Stimulated activated naive CD8-positive, alpha-beta T cell treated with anti-CD3 and anti-CD28 coated beads, Interleukin-15, amount 100 ng/mL, for 72 hours (primary cell): Measurements from ENCODE around the gene GALNT2.

Source experiments
- ATAC-seq: fragments of 150-1000 bp; cut with Tn5 transposase; 2 replicates; pipeline ENCODE4 v1.10.0; 2021; ENCODE audit warnings: mild to moderate bottlenecking, moderate library complexity
- DNase-seq, 2 donors: peaks; one replicate each; pipeline ENCODE4 v3.0.0; 2021 to 2022
- H3K27ac Mint-ChIP-seq, 2 donors: one replicate each; pipeline ENCODE4 v1.8.0; 2022; ENCODE audit warnings: mild to moderate bottlenecking in 2 of 2, mixed read lengths in 2 of 2, moderate library complexity in 2 of 2
- H3K27me3 Mint-ChIP-seq: one replicate; pipeline ENCODE4 v1.8.0; 2022; ENCODE audit warnings: mixed read lengths
- H3K4me1 Mint-ChIP-seq: one replicate; pipeline ENCODE4 v1.8.0; 2022; ENCODE audit warnings: mild to moderate bottlenecking, mixed read lengths
- H3K4me3 Mint-ChIP-seq, 2 donors: one replicate each; pipeline ENCODE4 v1.8.0; 2022; ENCODE audit warnings: mild to moderate bottlenecking in 2 of 2, mixed read lengths in 2 of 2, moderate library complexity in 1 of 2
- H3K9me3 Mint-ChIP-seq, 2 donors: one replicate each; pipeline ENCODE4 v1.8.0; 2022; ENCODE audit warnings: mixed read lengths in 2 of 2

Gene GALNT2

GRCh38 chr1:230105754-230106625 is 39.0 kb downstream of the GALNT2 start:
- Mint-ChIP-seq H3K27ac (peak overlapping the region; percentile 71 to 85), H3K9me3 (no peaks in the 10 kb centered on the region), H3K4me3 (peak overlapping the region; percentile 79 to 81), H3K4me1 (peaks cover 100% of the 10 kb centered on the region), H3K27me3 (no peaks in the 10 kb centered on the region)
- ATAC-seq: peak; percentile 7
- DNase-seq: peak in 1 of 2 donors; percentile 31

- Mint-ChIP-seq H3K9me3 (no peaks in the 10 kb centered on the region), H3K4me3 (peak overlapping the region in 1 of 2 donors; percentile 19), H3K27me3 (no peaks in the 10 kb centered on the region), H3K27ac (peak overlapping the region in 1 of 2 donors; percentile 75), H3K4me1 (peaks cover 98% of the 10 kb centered on the region)
- ATAC-seq (no peak), DNase-seq (no peak)
These were observed 40.9 kb downstream of the GALNT2 start for GRCh38 chr1:230107941-230108340.

- peak overlapping the region; percentile 35 to 61 for H3K27ac Mint-ChIP-seq
- no peaks in the 10 kb centered on the region for H3K9me3 Mint-ChIP-seq
- H3K27me3 Mint-ChIP-seq: no peaks in the 10 kb centered on the region
- no peak for ATAC-seq
- peaks cover 98% of the 10 kb centered on the region for H3K4me1 Mint-ChIP-seq
- peak overlapping the region in 1 of 2 donors; percentile 12 for H3K4me3 Mint-ChIP-seq
- no peak for DNase-seq
These were observed 41.5 kb downstream of the GALNT2 start for GRCh38 chr1:230108580-230108979.

GRCh38 chr1:230109066-230109465 is 42.0 kb downstream of the GALNT2 start:
- Mint-ChIP-seq H3K4me3 (peak overlapping the region; percentile 65 to 69), H3K4me1 (peaks cover 94% of the 10 kb centered on the region), H3K9me3 (no peaks in the 10 kb centered on the region), H3K27ac (peak overlapping the region; percentile 64 to 89), H3K27me3 (no peaks in the 10 kb centered on the region)
- ATAC-seq: no peak
- DNase-seq: no peak

GRCh38 chr1:230109895-230110667 is 43.0 kb downstream of the GALNT2 start:
- peaks cover 90% of the 10 kb centered on the region for H3K4me1 Mint-ChIP-seq
- no peaks in the 10 kb centered on the region for H3K27me3 Mint-ChIP-seq
- H3K27ac Mint-ChIP-seq: peak overlapping the region; percentile 64 to 91
- ATAC-seq (peak; percentile 93), DNase-seq (peak; percentile 80 to 93)
- H3K9me3 Mint-ChIP-seq: no peaks in the 10 kb centered on the region
- peak overlapping the region; percentile 65 to 69 for H3K4me3 Mint-ChIP-seq

- ATAC-seq (no peak), DNase-seq (no peak)
- Mint-ChIP-seq H3K9me3 (no peaks in the 10 kb centered on the region), H3K27ac (no peak overlapping the region), H3K27me3 (no peaks in the 10 kb centered on the region), H3K4me1 (peaks cover 85% of the 10 kb centered on the region), H3K4me3 (no peak overlapping the region)
These were observed 43.9 kb downstream of the GALNT2 start for GRCh38 chr1:230110971-230111370.

- Mint-ChIP-seq H3K4me3 (no peak overlapping the region), H3K27ac (peak overlapping the region; percentile 55 to 65), H3K9me3 (no peaks in the 10 kb centered on the region), H3K4me1 (peaks cover 84% of the 10 kb centered on the region), H3K27me3 (no peaks in the 10 kb centered on the region)
- DNase-seq (no peak), ATAC-seq (no peak)
These were observed 45.2 kb downstream of the GALNT2 start for GRCh38 chr1:230112131-230112701.

- H3K27ac Mint-ChIP-seq: no peak overlapping the region
- DNase-seq (no peak), ATAC-seq (no peak)
- H3K27me3 Mint-ChIP-seq: no peaks in the 10 kb centered on the region
- H3K9me3 Mint-ChIP-seq: no peaks in the 10 kb centered on the region
- H3K4me1 Mint-ChIP-seq: peaks cover 84% of the 10 kb centered on the region
- no peak overlapping the region for H3K4me3 Mint-ChIP-seq
These were observed 45.7 kb downstream of the GALNT2 start for GRCh38 chr1:230112782-230113181.

- no peak overlapping the region for H3K27ac Mint-ChIP-seq
- no peak overlapping the region for H3K4me3 Mint-ChIP-seq
- peaks cover 84% of the 10 kb centered on the region for H3K4me1 Mint-ChIP-seq
- ATAC-seq (no peak), DNase-seq (no peak)
- H3K9me3 Mint-ChIP-seq: no peaks in the 10 kb centered on the region
- H3K27me3 Mint-ChIP-seq: no peaks in the 10 kb centered on the region
These were observed 46.2 kb downstream of the GALNT2 start for GRCh38 chr1:230113235-230113592.

GRCh38 chr1:230113593-230114236 is 46.7 kb downstream of the GALNT2 start:
- Mint-ChIP-seq H3K9me3 (no peaks in the 10 kb centered on the region), H3K4me1 (peaks cover 84% of the 10 kb centered on the region), H3K27ac (no peak overlapping the region), H3K27me3 (no peaks in the 10 kb centered on the region), H3K4me3 (no peak overlapping the region)
- DNase-seq (no peak), ATAC-seq (no peak)

- no peaks in the 10 kb centered on the region for H3K9me3 Mint-ChIP-seq
- H3K27me3 Mint-ChIP-seq: no peaks in the 10 kb centered on the region
- DNase-seq (no peak), ATAC-seq (no peak)
- H3K4me1 Mint-ChIP-seq: peaks cover 83% of the 10 kb centered on the region
- H3K27ac Mint-ChIP-seq: no peak overlapping the region
- no peak overlapping the region for H3K4me3 Mint-ChIP-seq
These were observed 47.2 kb downstream of the GALNT2 start for GRCh38 chr1:230114237-230114651.

GRCh38 chr1:230117694-230118093 is 50.7 kb downstream of the GALNT2 start:
- ATAC-seq: no peak

GRCh38 chr1:230119340-230119739 is 52.3 kb downstream of the GALNT2 start:
- no peaks in the 10 kb centered on the region for H3K9me3 Mint-ChIP-seq
- DNase-seq (no peak), ATAC-seq (no peak)
- peaks cover 86% of the 10 kb centered on the region for H3K4me1 Mint-ChIP-seq
- no peak overlapping the region for H3K4me3 Mint-ChIP-seq
- H3K27me3 Mint-ChIP-seq: no peaks in the 10 kb centered on the region
- H3K27ac Mint-ChIP-seq: no peak overlapping the region

More at GRCh38 chr1:230117694-230118093, 50.7 kb downstream of the GALNT2 start:
- peaks cover 82% of the 10 kb centered on the region for H3K4me1 Mint-ChIP-seq
- H3K4me3 Mint-ChIP-seq: no peak overlapping the region
- no peak for DNase-seq
- no peak overlapping the region for H3K27ac Mint-ChIP-seq
- no peaks in the 10 kb centered on the region for H3K27me3 Mint-ChIP-seq
- H3K9me3 Mint-ChIP-seq: no peaks in the 10 kb centered on the region

GRCh38 chr1:230120289-230120920 is 53.4 kb downstream of the GALNT2 start:
- DNase-seq (no peak), ATAC-seq (no peak)
- Mint-ChIP-seq H3K27ac (no peak overlapping the region), H3K4me1 (peaks cover 93% of the 10 kb centered on the region), H3K9me3 (no peaks in the 10 kb centered on the region), H3K27me3 (no peaks in the 10 kb centered on the region), H3K4me3 (no peak overlapping the region)

GRCh38 chr1:230120921-230121381 is 53.9 kb downstream of the GALNT2 start:
- Mint-ChIP-seq H3K9me3 (no peaks in the 10 kb centered on the region), H3K4me1 (peaks cover 95% of the 10 kb centered on the region), H3K27me3 (no peaks in the 10 kb centered on the region), H3K27ac (peak overlapping the region in 1 of 2 donors; percentile 27), H3K4me3 (no peak overlapping the region)
- ATAC-seq (no peak), DNase-seq (no peak)
